CD14-positive monocyte (primary cell): ENCODE measurements around the gene KIAA0753. TPM values are rescaled to one million over a fixed set of nuclear protein-coding genes. Genes with fewer than 3 reads are reported as not detected.

Source experiments
- DNase-seq, 3 donors: peaks; one replicate each; pipeline ENCODE4 v3.0.0-alpha.2; 2011 to 2022
- H2AFZ ChIP-seq: 2 replicates; pipeline ENCODE4 v1.6.0; 2012; ENCODE audit warnings: mild to moderate bottlenecking, low read depth, low read length, inconsistent platforms; ENCODE audit not compliant: insufficient read depth, poor library complexity, severe bottlenecking
- H3K27ac ChIP-seq, 2 donors: 1 replicate in 1 of 2; 2 replicates in 1 of 2; pipeline ENCODE4 v1.5.1; 2012 to 2013; ENCODE audit warnings: low read length in 2 of 2, control low read depth in 1 of 2, inconsistent platforms in 1 of 2, low read depth in 1 of 2, mild to moderate bottlenecking in 1 of 2
- H3K27me3 ChIP-seq, 2 donors: one replicate each; pipeline versions ENCODE4 v1.6.0 to v1.6.1; 2011 to 2013; ENCODE audit warnings: low read length in 2 of 2; ENCODE audit not compliant: control insufficient read depth in 2 of 2, insufficient read depth in 2 of 2
- H3K36me3 ChIP-seq, 2 donors: replicated peaks in 1 of 2; 1 replicate in 1 of 2; 2 replicates in 1 of 2; pipeline versions ENCODE4 v1.5.1 to v1.6.1; 2012 to 2013; ENCODE audit warnings: low read length in 2 of 2, control low read depth in 1 of 2, inconsistent platforms in 1 of 2, mild to moderate bottlenecking in 1 of 2; ENCODE audit not compliant: insufficient read depth in 2 of 2, control insufficient read depth in 1 of 2
- H3K4me1 ChIP-seq, 2 donors: 1 replicate in 1 of 2; 2 replicates in 1 of 2; pipeline versions ENCODE4 v1.5.1 to v1.6.1; 2012 to 2013; ENCODE audit warnings: low read length in 2 of 2, control low read depth in 1 of 2, inconsistent platforms in 1 of 2, mild to moderate bottlenecking in 1 of 2, moderate library complexity in 1 of 2; ENCODE audit not compliant: insufficient read depth in 2 of 2, control insufficient read depth in 1 of 2
- H3K4me2 ChIP-seq: replicated peaks from 2 replicates; pipeline ENCODE3; 2012; ENCODE audit warnings: low read length, moderate library complexity, mild to moderate bottlenecking; ENCODE audit not compliant: poor library complexity, severe bottlenecking; ENCODE audit errors: extremely low read depth
- H3K4me3 ChIP-seq, 3 experiments: fragments of 200-600 bp in 1 of 3; sonication (generic) in 1 of 3; replicated peaks in 1 of 3; 1 replicate in 2 of 3; 2 replicates in 1 of 3; pipeline ENCODE4 v1.5.1; 2011 to 2013; ENCODE audit warnings: low read length in 3 of 3, mild to moderate bottlenecking in 3 of 3, control low read depth in 2 of 3, low read depth in 2 of 3, inconsistent platforms in 1 of 3, moderate library complexity in 1 of 3
- H3K79me2 ChIP-seq: 2 replicates; pipeline ENCODE4 v1.6.0; 2012; ENCODE audit warnings: mild to moderate bottlenecking, control low read depth, inconsistent platforms, low read length, moderate library complexity; ENCODE audit not compliant: insufficient read depth
- H3K9ac ChIP-seq: 2 replicates; pipeline ENCODE4 v1.6.0; 2017; ENCODE audit warnings: low read length, mild to moderate bottlenecking; ENCODE audit not compliant: insufficient read depth, poor library complexity, severe bottlenecking
- H3K9me3 ChIP-seq, 2 donors: replicated peaks in 1 of 2; 1 replicate in 1 of 2; 2 replicates in 1 of 2; pipeline versions ENCODE4 v1.5.1 to v1.6.1; 2012 to 2013; ENCODE audit warnings: low read length in 2 of 2, control low read depth in 1 of 2; ENCODE audit not compliant: control insufficient read depth in 1 of 2, insufficient read depth in 1 of 2
- H4K20me1 ChIP-seq: 2 replicates; pipeline ENCODE4 v1.6.0; 2012; ENCODE audit warnings: mild to moderate bottlenecking, low read length, control low read depth, moderate library complexity; ENCODE audit not compliant: insufficient read depth
- H3K27ac Mint-ChIP-seq, 7 donors: one replicate each; pipeline ENCODE4 v1.8.0; 2020; ENCODE audit warnings: mild to moderate bottlenecking in 7 of 7, mixed read lengths in 7 of 7, moderate library complexity in 6 of 7, inconsistent platforms in 2 of 7
- H3K27me3 Mint-ChIP-seq, 3 donors: one replicate each; pipeline ENCODE4 v1.8.0; 2021 to 2022; ENCODE audit warnings: low read depth in 3 of 3, mild to moderate bottlenecking in 3 of 3, mixed read lengths in 3 of 3, moderate library complexity in 3 of 3, inconsistent platforms in 1 of 3
- H3K36me3 Mint-ChIP-seq, 2 donors: one replicate each; pipeline ENCODE4 v1.8.0; 2020; ENCODE audit warnings: mixed read lengths in 2 of 2, inconsistent platforms in 1 of 2, mild to moderate bottlenecking in 1 of 2
- H3K4me1 Mint-ChIP-seq: one replicate; pipeline ENCODE4 v1.8.0; 2020; ENCODE audit warnings: mild to moderate bottlenecking, mixed read lengths
- H3K4me3 Mint-ChIP-seq, 2 donors: one replicate each; pipeline ENCODE4 v1.8.0; 2020; ENCODE audit warnings: mild to moderate bottlenecking in 2 of 2, mixed read lengths in 2 of 2, moderate library complexity in 1 of 2
- H3K9me3 Mint-ChIP-seq, 7 donors: one replicate each; pipeline ENCODE4 v1.8.0; 2020 to 2022; ENCODE audit warnings: mixed read lengths in 7 of 7, mild to moderate bottlenecking in 6 of 7, moderate library complexity in 6 of 7, inconsistent platforms in 2 of 7
- CTCF ChIP-seq: fragments of 200-600 bp; IDR thresholded peaks from one replicate; pipeline ENCODE4 v1.8.0; 2022; ENCODE audit warnings: antibody characterized with exemption, mild to moderate bottlenecking
- WGBS: methylation state at CpG from one replicate; pipeline ENCODE4 v1.1.5; 2013; ENCODE audit warnings: missing lambda C conversion rate; ENCODE audit not compliant: insufficient coverage; 5-methylcytosine and 5-hydroxymethylcytosine counted together
- intact Hi-C, 2 donors: fragments of 100-400 bp; cut with micrococcal nuclease; formaldehyde crosslinking; loops; one replicate each; pipeline versions ENCODE4 v1.15.0 to v1.15.1; 2023
- polyA plus RNA-seq, 3 donors: library from polyadenylated mRNA; depleted of rRNA in 1 of 3; unstranded in 2 of 3; stranded (reverse) in 1 of 3; fragments of 300-500 nt in 2 of 3; fragments of >200 nt in 1 of 3; fragmentation: Illumina TruSeq in 2 of 3; gene quantifications; 1 replicate in 2 of 3; 2 replicates in 1 of 3; pipeline ENCODE4 v1.2.3, GENCODE V29; 2012 to 2021

KIAA0753 gene
- polyA plus RNA-seq, 3 donors: 1.7 to 6.6 (median 3.5) TPM

- Histone ChIP-seq H3K4me1 (peaks cover 15 to 16% of the 10 kb centered on the region in 2 donors), H3K4me2 (no peak overlapping the region), H3K4me3 (no peak overlapping the region), H3K79me2 (no peaks in the 10 kb centered on the region), H3K36me3 (peaks cover 30 to 70% of the 10 kb centered on the region in 2 donors), H3K9ac (no peak overlapping the region), H4K20me1 (no peaks in the 10 kb centered on the region), H3K9me3 (peaks cover 5 to 9% of the 10 kb centered on the region in 2 donors), H2AFZ (no peak overlapping the region), H3K27ac (no peak overlapping the region), H3K27me3 (no peaks in the 10 kb centered on the region)
- peaks cover 1 to 13% (median 7%) of the 10 kb centered on the region in 7 donors for H3K9me3 Mint-ChIP-seq
- peak overlapping the region in 3 of 7 donors; percentile 27 to 52 (median 43) for H3K27ac Mint-ChIP-seq
- peaks cover 0 to 4% (median 1%) of the 10 kb centered on the region in 3 donors for H3K27me3 Mint-ChIP-seq
- no peak for TF ChIP-seq CTCF
- no peak for DNase-seq
- WGBS: no CpG with 5 or more reads among the region's 9 CpGs
- intact Hi-C loops: no loop called here
- H3K36me3 Mint-ChIP-seq: peaks cover 69 to 77% of the 10 kb centered on the region in 2 donors
- H3K4me1 Mint-ChIP-seq: peaks cover 17% of the 10 kb centered on the region
- no peak overlapping the region for H3K4me3 Mint-ChIP-seq
Observed at GRCh38 chr17:6580625-6581024, 59.9 kb downstream of the KIAA0753 start.

- Histone ChIP-seq H3K36me3 (peaks cover 12 to 48% of the 10 kb centered on the region in 2 donors), H3K9me3 (peaks cover 0 to 5% of the 10 kb centered on the region in 2 donors), H2AFZ (no peak overlapping the region), H4K20me1 (no peaks in the 10 kb centered on the region), H3K4me3 (no peak overlapping the region), H3K79me2 (no peaks in the 10 kb centered on the region), H3K9ac (no peak overlapping the region), H3K27me3 (no peaks in the 10 kb centered on the region), H3K4me1 (peaks cover 25 to 29% of the 10 kb centered on the region in 2 donors), H3K4me2 (no peak overlapping the region), H3K27ac (no peak overlapping the region)
- DNase-seq: no peak
- Mint-ChIP-seq H3K36me3 (peaks cover 55 to 60% of the 10 kb centered on the region in 2 donors), H3K9me3 (peaks cover 0 to 3% (median 1%) of the 10 kb centered on the region in 7 donors), H3K4me3 (no peak overlapping the region), H3K4me1 (peaks cover 26% of the 10 kb centered on the region), H3K27ac (no peak overlapping the region), H3K27me3 (peaks cover 0 to 5% (median 1%) of the 10 kb centered on the region in 3 donors)
- 78% methylated on average over 5 of the region's 6 CpGs for WGBS
- intact Hi-C loops: no loop called here
- TF ChIP-seq CTCF: no peak
Observed at GRCh38 chr17:6578491-6578890, 62.0 kb downstream of the KIAA0753 start.
